A549 (cell line): ENCODE results near the gene MYH9. TPM values are rescaled to one million over a fixed set of nuclear protein-coding genes. Genes with fewer than 3 reads are reported as not detected.

Source experiments
- ATAC-seq, 2 experiments: fragments of 200-7000 bp in 1 of 2; fragments of >200 bp in 1 of 2; cut with Nextera tagmentation in 1 of 2; cut with Tn5 transposase in 1 of 2; 3 replicates each; pipeline versions ENCODE4 v1.8.0 to v1.9.1; 2018 to 2020; ENCODE audit warnings: mild to moderate bottlenecking in 1 of 2, moderate library complexity in 1 of 2
- CTCF ChIA-PET: fragments of 300-600 bp; sonication (Branson Sonifier 250); formaldehyde crosslinking; extraction: SDS; loops from one replicate; lab custom pipeline; 2021; ENCODE audit warnings: antibody characterized with exemption, inconsistent platforms; lab: Yijun Ruan, JAX
- POLR2A ChIA-PET: fragments of 350-600 bp; formaldehyde crosslinking; extraction: SDS; loops from one replicate; lab custom pipeline; 2021; ENCODE audit warnings: antibody characterized with exemption, inconsistent platforms; lab: Yijun Ruan, JAX
- DNase-seq, 2 experiments: peaks; one replicate each; pipeline versions ENCODE4 v3.0.0 to v3.0.0-alpha.2; 2011 to 2016; ENCODE audit warnings: low read depth in 1 of 2, low spot score in 1 of 2
- FAIRE-seq: peaks from 2 replicates; lab custom pipeline; 2011; peaks lifted over from hg19 to GRCh38; lab: Jason Lieb, UNC
- H3K27ac ChIP-seq, 2 experiments: fragments of >200 bp; sonication (Bioruptor Twin); formaldehyde crosslinking; 3 replicates each; pipeline ENCODE4 v1.5.1; 2016 to 2017
- H3K4me1 ChIP-seq: fragments of >200 bp; sonication (Bioruptor Twin); formaldehyde crosslinking; 3 replicates; pipeline ENCODE4 v1.6.1; 2016
- H3K4me2 ChIP-seq: fragments of >200 bp; sonication (Bioruptor Twin); formaldehyde crosslinking; 3 replicates; pipeline ENCODE4 v1.6.1; 2016
- H3K4me3 ChIP-seq: fragments of >200 bp; sonication (Bioruptor Twin); formaldehyde crosslinking; 3 replicates; pipeline ENCODE4 v1.5.1; 2016
- H3K9me3 ChIP-seq: fragments of >200 bp; sonication (Bioruptor Twin); formaldehyde crosslinking; 3 replicates; pipeline ENCODE4 v1.6.1; 2016
- CBX2 ChIP-seq: fragments of 200-600 bp; sonication (generic); IDR thresholded peaks from 2 replicates; pipeline ENCODE4 v1.6.1; 2016; ENCODE audit warnings: low read depth, mild to moderate bottlenecking, borderline replicate concordance
- CBX8 ChIP-seq: fragments of 200-600 bp; sonication (generic); IDR thresholded peaks from 2 replicates; pipeline ENCODE4 v1.6.1; 2016
- CHD4 ChIP-seq: fragments of 200-600 bp; sonication (generic); IDR thresholded peaks from 2 replicates; pipeline ENCODE4 v1.6.1; 2016; ENCODE audit warnings: antibody characterized with exemption, mild to moderate bottlenecking, borderline replicate concordance
- CTCF ChIP-seq: fragments of >200 bp; sonication (Bioruptor Twin); formaldehyde crosslinking; IDR thresholded peaks from 3 replicates; pipeline ENCODE4 v1.5.1; 2016
- EHF ChIP-seq: fragments of 250-450 bp; sonication (Bioruptor Pico); IDR thresholded peaks from 2 replicates; pipeline ENCODE4 v1.5.0; 2020; ENCODE audit warnings: mild to moderate bottlenecking
- EP300 ChIP-seq, 2 experiments: fragments of >200 bp; sonication (Bioruptor Twin); formaldehyde crosslinking; IDR thresholded peaks; 2 replicates in 1 of 2; 3 replicates in 1 of 2; pipeline ENCODE4 v1.6.1; 2016 to 2017
- FOSL2 ChIP-seq, 2 experiments: fragments of 450-650 bp in 1 of 2; fragments of >200 bp in 1 of 2; sonication (Bioruptor Twin) in 1 of 2; formaldehyde crosslinking; IDR thresholded peaks; 2 replicates each; pipeline versions ENCODE4 v1.5.0 to v1.6.1; 2016 to 2020; ENCODE audit warnings: mild to moderate bottlenecking in 1 of 2, moderate library complexity in 1 of 2
- FOXS1 ChIP-seq: fragments of 250-450 bp; sonication (Bioruptor Pico); IDR thresholded peaks from 2 replicates; pipeline ENCODE4 v1.5.0; 2020; ENCODE audit warnings: mild to moderate bottlenecking, moderate library complexity
- HES2 ChIP-seq: fragments of >200 bp; sonication (Bioruptor Twin); formaldehyde crosslinking; IDR thresholded peaks from 2 replicates; pipeline ENCODE4 v1.6.1; 2016
- HMGXB4 ChIP-seq: fragments of 250-450 bp; sonication (Bioruptor Pico); IDR thresholded peaks from 2 replicates; pipeline ENCODE4 v1.5.0; 2021; ENCODE audit warnings: mild to moderate bottlenecking, moderate library complexity, borderline replicate concordance
- HOXA7 ChIP-seq: fragments of 250-450 bp; sonication (Bioruptor Pico); IDR thresholded peaks from 2 replicates; pipeline ENCODE4 v1.5.0; 2020; ENCODE audit warnings: mild to moderate bottlenecking, moderate library complexity
- HOXB13 ChIP-seq: fragments of 250-450 bp; sonication (Bioruptor Pico); IDR thresholded peaks from 2 replicates; pipeline ENCODE4 v1.5.0; 2020; ENCODE audit warnings: low read depth, mild to moderate bottlenecking, moderate library complexity
- HOXB5 ChIP-seq: fragments of 250-450 bp; sonication (Bioruptor Pico); IDR thresholded peaks from 2 replicates; pipeline ENCODE4 v1.5.0; 2020; ENCODE audit warnings: mild to moderate bottlenecking, moderate library complexity
- JUNB ChIP-seq: fragments of >200 bp; sonication (Bioruptor Twin); formaldehyde crosslinking; IDR thresholded peaks from 2 replicates; pipeline ENCODE4 v1.6.1; 2016
- MAFK ChIP-seq: fragments of 450-650 bp; IDR thresholded peaks from 2 replicates; pipeline ENCODE4 v1.6.1; 2014; ENCODE audit not compliant: partially characterized antibody
- MAX ChIP-seq: IDR thresholded peaks from 2 replicates; pipeline ENCODE4 v1.6.1; 2012
- MAZ ChIP-seq: fragments of 150-350 bp; IDR thresholded peaks from 2 replicates; pipeline ENCODE4 v1.6.1; 2014; ENCODE audit warnings: antibody characterized with exemption, low read depth, low read length, borderline replicate concordance
- NPAS2 ChIP-seq: fragments of 250-450 bp; sonication (Bioruptor Pico); IDR thresholded peaks from 2 replicates; pipeline ENCODE4 v1.8.0; 2022; ENCODE audit warnings: mild to moderate bottlenecking, moderate library complexity, borderline replicate concordance
- NR3C1 ChIP-seq: fragments of >200 bp; sonication (Bioruptor Twin); formaldehyde crosslinking; IDR thresholded peaks from 3 replicates; pipeline ENCODE4 v1.6.1; 2017
- PBX3 ChIP-seq: IDR thresholded peaks from 2 replicates; pipeline ENCODE4 v1.6.1; 2012
- PHF8 ChIP-seq: fragments of 200-600 bp; sonication (generic); IDR thresholded peaks from 2 replicates; pipeline ENCODE4 v1.6.1; 2016; ENCODE audit warnings: low read depth, mild to moderate bottlenecking, antibody characterized with exemption, moderate library complexity, borderline replicate concordance
- POLR2A ChIP-seq: IDR thresholded peaks from 2 replicates; pipeline ENCODE4 v1.6.1; 2012; ENCODE audit warnings: mild to moderate bottlenecking, low read length
- RAD21 ChIP-seq, 2 experiments: fragments of >200 bp in 1 of 2; sonication (Bioruptor Twin) in 1 of 2; formaldehyde crosslinking in 1 of 2; IDR thresholded peaks in 1 of 2; conservative IDR thresholded peaks in 1 of 2; 2 replicates in 1 of 2; 3 replicates in 1 of 2; pipeline ENCODE4 v1.6.1; 2012 to 2018; ENCODE audit warnings: inconsistent platforms in 1 of 2
- RARB ChIP-seq: fragments of 250-450 bp; sonication (Bioruptor Pico); IDR thresholded peaks from 2 replicates; pipeline ENCODE4 v1.8.0; 2021; ENCODE audit warnings: mild to moderate bottlenecking, moderate library complexity
- RCOR1 ChIP-seq: fragments of 150-350 bp; IDR thresholded peaks from 2 replicates; pipeline ENCODE4 v1.6.1; 2014; ENCODE audit warnings: antibody characterized with exemption, low read length, low read depth
- SMC3 ChIP-seq: fragments of >200 bp; sonication (Bioruptor Twin); formaldehyde crosslinking; IDR thresholded peaks from 3 replicates; pipeline ENCODE4 v1.6.1; 2018; ENCODE audit warnings: inconsistent platforms
- SREBF2 ChIP-seq: fragments of 450-650 bp; IDR thresholded peaks from 2 replicates; pipeline ENCODE4 v1.6.1; 2014; ENCODE audit warnings: mild to moderate bottlenecking, moderate library complexity
- TFCP2L1 ChIP-seq: fragments of 250-450 bp; sonication (Bioruptor Pico); IDR thresholded peaks from 2 replicates; pipeline ENCODE4 v1.5.0; 2021; ENCODE audit warnings: mild to moderate bottlenecking
- TP53 ChIP-seq: fragments of 250-450 bp; sonication (Bioruptor Pico); IDR thresholded peaks from 2 replicates; pipeline ENCODE4 v1.5.0; 2021; ENCODE audit warnings: mild to moderate bottlenecking, moderate library complexity
- USF2 ChIP-seq: fragments of 450-650 bp; IDR thresholded peaks from 2 replicates; pipeline ENCODE4 v1.6.1; 2014; ENCODE audit warnings: antibody characterized with exemption
- ZC3H11A ChIP-seq: fragments of 450-650 bp; IDR thresholded peaks from 2 replicates; pipeline ENCODE4 v1.6.1; 2014; ENCODE audit warnings: antibody characterized with exemption, mild to moderate bottlenecking
- ZSCAN20 ChIP-seq: fragments of 250-450 bp; sonication (Bioruptor Pico); IDR thresholded peaks from 2 replicates; pipeline ENCODE4 v1.8.0; 2022; ENCODE audit warnings: mild to moderate bottlenecking, moderate library complexity
- WGBS: methylation state at CpG from one replicate; pipeline ENCODE4 v1.1.6; 2017; ENCODE audit errors: missing lambda C conversion rate; 5-methylcytosine and 5-hydroxymethylcytosine counted together
- polyA plus RNA-seq, 4 experiments: library from polyadenylated mRNA; depleted of rRNA in 3 of 4; stranded (reverse); fragments of >200 nt; fragmentation: RNase III in 1 of 4; extraction: RNeasy Plus Mini Kit Qiagen cat#74134 plus additional on column Dnase treatment in 1 of 4; gene quantifications; 2 replicates in 3 of 4; 3 replicates in 1 of 4; pipeline ENCODE4 v1.2.3, GENCODE V29; 2011 to 2017

Gene MYH9
- polyA plus RNA-seq, 2 of the 4 experiments (the other 2 are of a cell fraction): 92.1 to 158 TPM

- no peak overlapping the region for H3K27ac ChIP-seq
- ATAC-seq: no peak
- CTCF ChIA-PET: interaction anchor here (0.7 to 1.4 kb wide), 4 partner anchors 8 to 64 kb away, joined by 3 to 4 read pairs (median 3); no protein-coding TSS in a partner anchor
- H3K4me1 ChIP-seq: peaks cover 6% of the 10 kb centered on the region
- WGBS: 88% methylated on average over 5 of the region's 5 CpGs
- DNase-seq: no peak
- POLR2A ChIA-PET: no interaction called here
- no peak overlapping the region for H3K4me3 ChIP-seq
- no peak overlapping the region for H3K4me2 ChIP-seq
- TF ChIP-seq PHF8 (no peak), TFCP2L1 (CRISPR knock-in tag) (no peak), CBX2 (no peak), HOXA7 (CRISPR knock-in tag) (no peak), TP53 (CRISPR knock-in tag) (no peak), ZSCAN20 (CRISPR knock-in tag) (no peak), NPAS2 (no peak), EHF (CRISPR knock-in tag) (no peak), CBX8 (no peak), RARB (CRISPR knock-in tag) (no peak), RAD21 (conservative IDR thresholded peaks at IDR 0.05 in 1 of 2, IDR thresholded peaks at IDR 0.05 in 1 of 2) (no peak), PBX3 (no peak), NR3C1 (no peak), HOXB5 (CRISPR knock-in tag) (no peak), USF2 (no peak), MAZ (no peak), SREBF2 (no peak)
- FAIRE-seq: no peak
- no peaks in the 10 kb centered on the region for H3K9me3 ChIP-seq
Measured at GRCh38 chr22:36243986-36244385, 143.8 kb downstream of the MYH9 start.

GRCh38 chr22:36239401-36240171 is 148.2 kb downstream of the MYH9 start, which contains the start of gene APOL2:
TSS of gene APOL2 (minus strand) at chr22:36239527. CDS start at chr22:36233162, 6,365 bp downstream.
- Histone ChIP-seq H3K4me1 (peaks cover 18% of the 10 kb centered on the region), H3K4me3 (peak within 1 kb of the TSS; percentile 60), H3K4me2 (peak within 1 kb of the TSS; percentile 96), H3K27ac (peak within 1 kb of the TSS; percentile 73 to 92), H3K9me3 (no peaks in the 10 kb centered on the region)
- POLR2A ChIA-PET: interaction anchor here (0.6 to 0.7 kb wide), 2 partner anchors 15 to 44 kb away, joined by 3 to 4 read pairs; no protein-coding TSS in a partner anchor
- peak; percentile 99 for ATAC-seq
- FAIRE-seq: peak; percentile 83
- 10% methylated on average over 11 of the region's 13 CpGs for WGBS
- CTCF ChIA-PET: interaction anchor here (0.7 to 2.9 kb wide), 28 partner anchors 10 to 94 kb away, joined by 3 to 14 read pairs (median 4); partner anchors contain the start of genes APOL1 and APOL4
- peak; percentile 82 to 85 for DNase-seq
- TF ChIP-seq MAFK (peak; percentile 3), TFCP2L1 (CRISPR knock-in tag) (no peak), EP300 (IDR thresholded peaks at IDR 0.05) (no peak), SMC3 (0 out of 3 replicates have a peak, but pooled peaks have one; percentile 23), HMGXB4 (CRISPR knock-in tag) (no peak), CHD4 (no peak), RARB (CRISPR knock-in tag) (no peak), FOXS1 (CRISPR knock-in tag) (no peak), MAX (peak; percentile 42; the same call in 1 of the 2 replicates), SREBF2 (no peak), RCOR1 (no peak), POLR2A (no peak), CTCF (peak; percentile 28; the same call in 1 of the 3 replicates), JUNB (no peak), ZC3H11A (no peak), HES2 (no peak), FOSL2 (IDR thresholded peaks at IDR 0.05) (no peak), FOSL2 (CRISPR knock-in tag; IDR thresholded peaks at IDR 0.05) (no peak), HOXB13 (CRISPR knock-in tag) (no peak), RAD21 (conservative IDR thresholded peaks at IDR 0.05 in 1 of 2, IDR thresholded peaks at IDR 0.05 in 1 of 2) (peak; percentile 19 to 28; a peak in 2 of 5 replicates)
